Retinal pigment epithelial cell (primary cell): ENCODE results near the gene AATK.
"Not testable (repeated sequence)": the region's sequence is repeated elsewhere in the genome, so short reads cannot be mapped to it uniquely, and the experiment has no call there.

Experiments used
- DNase-seq: peaks from one replicate; pipeline ENCODE4 v3.0.0-alpha.2; 2010; ENCODE audit warnings: low read depth
- H3K4me3 ChIP-seq: 2 replicates; pipeline ENCODE4 v1.5.1; 2011; ENCODE audit warnings: mild to moderate bottlenecking, low read length, control low read depth, moderate library complexity
- CTCF ChIP-seq: conservative IDR thresholded peaks from 2 replicates; pipeline ENCODE4 v1.5.1; 2011; ENCODE audit warnings: low read depth, low read length, control low read depth, inconsistent platforms

The AATK gene

GRCh38 chr17:81148986-81149533 lies 17.0 kb downstream of the AATK start:
- DNase-seq: no peak
- H3K4me3 ChIP-seq: no peak overlapping the region
- TF ChIP-seq CTCF: no peak

- no peak for DNase-seq
- H3K4me3 ChIP-seq: no peak overlapping the region
- no peak for TF ChIP-seq CTCF
Observed at GRCh38 chr17:81148571-81148970, 17.4 kb downstream of the AATK start.

GRCh38 chr17:81147701-81148100 lies 18.3 kb downstream of the AATK start:
- DNase-seq: no peak
- no peak overlapping the region for H3K4me3 ChIP-seq
- TF ChIP-seq CTCF: no peak

DNA sequence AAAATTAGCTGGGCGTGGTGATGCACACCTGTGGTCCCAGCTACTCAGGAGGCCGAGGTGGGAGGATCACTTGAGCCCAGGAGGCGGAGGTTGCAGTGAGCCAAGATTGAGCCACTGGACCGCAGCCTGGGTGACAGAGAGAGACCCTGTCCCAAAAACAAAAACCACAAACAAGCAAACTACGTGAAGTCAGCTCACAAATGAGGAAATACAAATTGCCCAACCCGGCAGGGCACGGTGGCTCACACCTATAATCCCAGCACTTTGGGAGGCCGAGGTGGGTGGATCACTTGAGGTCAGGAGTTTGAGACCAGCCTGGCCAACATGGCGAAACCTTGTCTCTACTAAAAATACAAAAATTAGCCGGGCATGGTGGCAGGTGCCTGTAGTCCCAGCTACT lies 19.8 kb downstream of the AATK start:
- not testable (repeated sequence) for H3K4me3 ChIP-seq, DNase-seq

- no peak overlapping the region for H3K4me3 ChIP-seq
- no peak for TF ChIP-seq CTCF
- DNase-seq: no peak
Observed at GRCh38 chr17:81144423-81144781, 21.6 kb downstream of the AATK start.

DNA sequence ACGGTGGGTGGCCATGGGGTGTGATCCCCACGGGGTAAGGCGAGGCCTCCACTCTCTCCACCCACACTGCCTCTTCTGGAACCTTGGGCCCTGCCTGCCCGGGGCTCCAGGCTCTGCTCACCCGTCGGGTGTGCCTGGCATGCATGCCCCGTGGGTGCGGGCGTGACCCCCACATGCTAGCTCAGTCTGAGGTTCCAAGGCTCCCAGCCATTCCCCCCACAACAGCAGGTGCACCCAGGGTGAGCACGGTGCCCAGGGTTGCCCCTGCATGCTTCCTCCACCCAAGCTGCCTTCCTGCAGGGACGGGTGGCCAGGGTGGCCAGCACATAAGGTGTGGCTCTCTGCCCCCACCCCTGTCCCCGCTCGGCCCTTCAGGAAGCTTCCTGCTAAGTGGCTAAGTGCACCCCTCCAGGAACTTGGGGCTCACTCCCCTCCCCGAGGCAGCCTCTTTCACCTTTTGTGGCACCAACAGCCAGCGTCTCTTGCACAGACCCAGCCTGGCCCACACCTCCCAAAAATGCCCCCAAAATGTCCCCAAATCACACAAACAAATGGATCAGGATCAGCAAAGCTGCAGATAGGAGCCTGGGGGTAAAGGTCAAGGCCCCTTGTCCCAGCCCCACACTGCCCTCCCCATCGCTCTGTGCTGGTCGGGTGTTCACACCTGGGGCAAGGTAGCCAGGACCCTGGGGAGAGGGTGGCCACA lies 22.2 kb downstream of the AATK start:
- no peak for TF ChIP-seq CTCF
- no peak for DNase-seq
- H3K4me3 ChIP-seq: no peak overlapping the region

DNA sequence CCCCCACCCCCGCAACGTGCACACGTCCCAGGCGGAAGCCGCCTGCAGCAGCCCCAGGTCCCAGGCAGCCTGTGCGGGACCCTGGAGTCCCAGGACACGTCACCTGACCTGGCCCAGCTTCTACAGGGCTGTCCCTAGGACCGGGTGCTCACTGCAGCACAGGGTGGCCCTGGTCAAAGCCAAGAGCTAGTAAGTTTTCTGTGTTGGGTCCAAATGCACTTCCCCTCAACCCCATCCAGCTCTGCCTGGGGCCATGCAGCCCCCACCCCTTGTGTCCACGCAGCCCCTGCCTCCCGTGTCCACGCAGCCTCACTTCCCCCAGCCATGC lies 22.9 kb downstream of the AATK start:
- H3K4me3 ChIP-seq: no peak overlapping the region
- TF ChIP-seq CTCF: no peak
- DNase-seq: no peak
